Measurements from ENCODE around the gene CLEC16A. TPM values are rescaled to one million over a fixed set of nuclear protein-coding genes. Genes with fewer than 3 reads are reported as not detected.

CLEC16A gene
- total RNA-seq, 4 donors from 2014 or later, result 7.6 to 65.6 (median 28.0) TPM

GRCh38 chr16:11038305-11038704, 93.9 kb downstream of the CLEC16A start:
- H3K4me1 ChIP-seq, result no peaks in the 10 kb centered on the region

DNA sequence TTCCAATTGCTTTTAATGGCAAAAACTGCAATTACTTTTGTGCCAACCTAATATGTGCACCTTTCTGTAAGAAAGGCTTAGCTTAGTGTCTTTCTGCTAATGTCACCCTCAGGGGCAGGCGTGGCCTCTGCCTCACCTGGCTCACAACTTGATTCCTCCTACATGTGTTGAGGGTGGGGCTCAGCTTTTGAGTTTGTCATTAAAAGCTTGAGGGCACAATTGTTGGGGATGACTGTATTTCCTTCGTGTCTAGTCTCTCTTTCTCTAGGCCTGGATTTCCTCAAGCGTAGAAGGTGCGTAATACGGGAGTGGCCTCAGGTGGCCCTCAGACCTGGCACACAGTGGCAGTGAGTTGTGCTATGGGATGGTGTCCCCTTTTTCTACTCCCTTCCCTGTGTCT, 94.4 kb downstream of the CLEC16A start:
- DNase-seq, result no peak
- no peak overlapping the region for H3K4me3 ChIP-seq
- H3K36me3 ChIP-seq, result no peaks in the 10 kb centered on the region
- H3K9me3 ChIP-seq, result no peaks in the 10 kb centered on the region
- intact Hi-C loops (cut with DNase I; ENCODE audit: low total_unique reads), result no loop called here
- H3K27me3 ChIP-seq, result no peaks in the 10 kb centered on the region
- H3K4me1 ChIP-seq, result no peaks in the 10 kb centered on the region
- H3K27ac ChIP-seq, result no peak overlapping the region
- TF ChIP-seq POLR2A (IDR thresholded peaks at IDR 0.05), result no peak
- TF ChIP-seq, protein P1, sequence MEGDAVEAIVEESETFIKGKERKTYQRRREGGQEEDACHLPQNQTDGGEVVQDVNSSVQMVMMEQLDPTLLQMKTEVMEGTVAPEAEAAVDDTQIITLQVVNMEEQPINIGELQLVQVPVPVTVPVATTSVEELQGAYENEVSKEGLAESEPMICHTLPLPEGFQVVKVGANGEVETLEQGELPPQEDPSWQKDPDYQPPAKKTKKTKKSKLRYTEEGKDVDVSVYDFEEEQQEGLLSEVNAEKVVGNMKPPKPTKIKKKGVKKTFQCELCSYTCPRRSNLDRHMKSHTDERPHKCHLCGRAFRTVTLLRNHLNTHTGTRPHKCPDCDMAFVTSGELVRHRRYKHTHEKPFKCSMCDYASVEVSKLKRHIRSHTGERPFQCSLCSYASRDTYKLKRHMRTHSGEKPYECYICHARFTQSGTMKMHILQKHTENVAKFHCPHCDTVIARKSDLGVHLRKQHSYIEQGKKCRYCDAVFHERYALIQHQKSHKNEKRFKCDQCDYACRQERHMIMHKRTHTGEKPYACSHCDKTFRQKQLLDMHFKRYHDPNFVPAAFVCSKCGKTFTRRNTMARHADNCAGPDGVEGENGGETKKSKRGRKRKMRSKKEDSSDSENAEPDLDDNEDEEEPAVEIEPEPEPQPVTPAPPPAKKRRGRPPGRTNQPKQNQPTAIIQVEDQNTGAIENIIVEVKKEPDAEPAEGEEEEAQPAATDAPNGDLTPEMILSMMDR (IDR thresholded peaks at IDR 0.05), result no peak

More at GRCh38 chr16:11038305-11038704, 93.9 kb downstream of the CLEC16A start:
- Histone ChIP-seq H3K27me3 (no peaks in the 10 kb centered on the region), H3K27ac (no peak overlapping the region), H3K4me3 (no peak overlapping the region), H3K9me3 (no peaks in the 10 kb centered on the region), H3K36me3 (no peaks in the 10 kb centered on the region)
- no peak for DNase-seq
- no peak for TF ChIP-seq POLR2A (IDR thresholded peaks at IDR 0.05)
- TF ChIP-seq, protein P1 (IDR thresholded peaks at IDR 0.05), result no peak
- intact Hi-C loops (cut with DNase I; ENCODE audit: low total_unique reads), result no loop called here

DNA sequence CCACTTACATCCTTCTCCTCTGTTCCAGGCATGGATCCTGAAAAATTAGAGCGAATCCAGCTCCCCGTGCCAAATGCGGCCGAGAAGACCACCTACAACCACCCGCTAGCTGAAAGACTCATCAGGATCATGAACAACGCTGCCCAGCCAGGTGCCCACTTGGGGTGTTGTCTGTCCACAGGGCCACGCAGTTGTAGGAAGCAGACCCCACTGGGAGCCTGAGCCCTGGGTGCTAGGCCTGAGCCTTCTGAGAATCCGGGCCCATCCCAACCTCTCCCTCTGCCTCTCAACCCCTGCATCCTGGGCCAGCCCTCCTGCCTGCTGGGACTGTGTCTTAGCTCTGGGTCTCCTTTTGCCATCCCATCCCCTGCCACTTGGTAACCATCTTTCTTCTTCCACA, 95.4 kb downstream of the CLEC16A start:
- Histone ChIP-seq H3K36me3 (no peaks in the 10 kb centered on the region), H3K27me3 (no peaks in the 10 kb centered on the region), H3K4me3 (no peak overlapping the region), H3K27ac (no peak overlapping the region), H3K9me3 (no peaks in the 10 kb centered on the region), H3K4me1 (no peaks in the 10 kb centered on the region)
- intact Hi-C loops (cut with DNase I; ENCODE audit: low total_unique reads), result no loop called here
- DNase-seq, result no peak
- TF ChIP-seq, protein P1 (IDR thresholded peaks at IDR 0.05), result no peak
- no peak for TF ChIP-seq POLR2A (IDR thresholded peaks at IDR 0.05)

DNA sequence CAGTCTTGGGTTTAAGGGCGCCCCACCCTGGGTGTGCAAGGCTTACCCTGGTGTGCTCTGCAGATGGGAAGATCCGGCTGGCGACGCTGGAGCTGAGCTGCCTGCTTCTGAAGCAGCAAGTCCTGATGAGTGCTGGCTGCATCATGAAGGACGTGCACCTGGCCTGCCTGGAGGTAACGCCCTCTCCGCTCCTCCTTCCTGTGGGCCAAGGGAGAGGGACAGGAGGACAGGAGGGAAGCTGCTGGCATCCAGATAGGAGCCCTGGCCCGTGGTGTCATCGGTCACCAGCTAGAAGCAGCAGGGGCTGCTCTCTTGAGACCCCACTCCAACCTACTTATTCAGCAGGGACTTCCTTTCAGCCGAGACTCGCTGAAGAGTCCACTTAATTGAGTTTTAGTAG, 97.8 kb downstream of the CLEC16A start:
- TF ChIP-seq POLR2A (IDR thresholded peaks at IDR 0.05), result no peak
- TF ChIP-seq, protein P1 (IDR thresholded peaks at IDR 0.05), result no peak
- peak in 1 of 2 donors; percentile 9 for DNase-seq
- Histone ChIP-seq H3K27me3 (no peaks in the 10 kb centered on the region), H3K27ac (no peak overlapping the region), H3K4me1 (peaks cover 0 to 7% of the 10 kb centered on the region in 2 donors), H3K36me3 (no peaks in the 10 kb centered on the region), H3K9me3 (no peaks in the 10 kb centered on the region), H3K4me3 (no peak overlapping the region)
- intact Hi-C loops (cut with DNase I; ENCODE audit: low total_unique reads), result no loop called here

GRCh38 chr16:11045441-11045840, 101.1 kb downstream of the CLEC16A start:
- Histone ChIP-seq H3K36me3 (no peaks in the 10 kb centered on the region), H3K27ac (peak overlapping the region; percentile 72 to 79), H3K4me1 (peaks cover 3 to 19% of the 10 kb centered on the region in 2 donors), H3K4me3 (no peak overlapping the region), H3K27me3 (no peaks in the 10 kb centered on the region), H3K9me3 (no peaks in the 10 kb centered on the region)
- TF ChIP-seq, protein P1 (IDR thresholded peaks at IDR 0.05), result no peak
- TF ChIP-seq POLR2A (IDR thresholded peaks at IDR 0.05), result no peak
- DNase-seq, result no peak
- intact Hi-C loops (cut with DNase I; ENCODE audit: low total_unique reads), result no loop called here
